PFSK-1 (cell line): ENCODE data around the gene CHAC1.
A peak's percentile ranks its signal among the peaks of the same experiment; 100 is the strongest.

ENCODE experiments used
- FOXP2 ChIP-seq: optimal IDR thresholded peaks from 2 replicates; pipeline ENCODE3; 2011; ENCODE audit warnings: borderline replicate concordance, control low read depth, inconsistent platforms; ENCODE audit not compliant: insufficient read depth; ENCODE audit errors: extremely low read length, extremely low read depth
- POLR2AphosphoS5 ChIP-seq: IDR thresholded peaks from 2 replicates; pipeline ENCODE4 v1.6.1; 2012; ENCODE audit warnings: low read depth, mild to moderate bottlenecking, control low read depth, low read length, moderate library complexity
- REST ChIP-seq, 2 experiments: IDR thresholded peaks; 2 replicates each; pipeline versions ENCODE4 v1.6.1 to v1.8.0; 2011 to 2012; ENCODE audit warnings: low read depth in 2 of 2, low read length in 2 of 2, control low read depth in 1 of 2, inconsistent platforms in 1 of 2, mild to moderate bottlenecking in 1 of 2, moderate library complexity in 1 of 2; ENCODE audit not compliant: insufficient read depth in 1 of 2
- SIN3A ChIP-seq: IDR thresholded peaks from 2 replicates; pipeline ENCODE4 v1.6.1; 2012; ENCODE audit warnings: mild to moderate bottlenecking, low read length, moderate library complexity, borderline replicate concordance; ENCODE audit not compliant: insufficient read depth
- TAF1 ChIP-seq: IDR thresholded peaks from 2 replicates; pipeline ENCODE4 v1.6.1; 2012; ENCODE audit warnings: low read length, control low read depth, borderline replicate concordance; ENCODE audit not compliant: insufficient read depth

The CHAC1 gene

GRCh38 chr15:40928821-40929659, 24.2 kb upstream of the CHAC1 start, which contains the start of gene DLL4:
Gene DLL4, plus strand, starts transcription at chr15:40929340. Its CDS starts 329 bp downstream, at chr15:40929669.
- TF ChIP-seq SIN3A: peak; percentile 71; the same call in 1 of the 2 replicates
- peak; percentile 43 to 67; a peak in 1 of 4 replicates for TF ChIP-seq REST (IDR thresholded peaks at IDR 0.05; ENCODE audit: insufficient read depth in 1 of 2, low read depth in 2 of 2, low read length in 2 of 2)
- peak; percentile 91 for TF ChIP-seq POLR2AphosphoS5
- TF ChIP-seq TAF1: peak; percentile 90; the same call in 1 of the 2 replicates
- no peak for TF ChIP-seq FOXP2

DNA sequence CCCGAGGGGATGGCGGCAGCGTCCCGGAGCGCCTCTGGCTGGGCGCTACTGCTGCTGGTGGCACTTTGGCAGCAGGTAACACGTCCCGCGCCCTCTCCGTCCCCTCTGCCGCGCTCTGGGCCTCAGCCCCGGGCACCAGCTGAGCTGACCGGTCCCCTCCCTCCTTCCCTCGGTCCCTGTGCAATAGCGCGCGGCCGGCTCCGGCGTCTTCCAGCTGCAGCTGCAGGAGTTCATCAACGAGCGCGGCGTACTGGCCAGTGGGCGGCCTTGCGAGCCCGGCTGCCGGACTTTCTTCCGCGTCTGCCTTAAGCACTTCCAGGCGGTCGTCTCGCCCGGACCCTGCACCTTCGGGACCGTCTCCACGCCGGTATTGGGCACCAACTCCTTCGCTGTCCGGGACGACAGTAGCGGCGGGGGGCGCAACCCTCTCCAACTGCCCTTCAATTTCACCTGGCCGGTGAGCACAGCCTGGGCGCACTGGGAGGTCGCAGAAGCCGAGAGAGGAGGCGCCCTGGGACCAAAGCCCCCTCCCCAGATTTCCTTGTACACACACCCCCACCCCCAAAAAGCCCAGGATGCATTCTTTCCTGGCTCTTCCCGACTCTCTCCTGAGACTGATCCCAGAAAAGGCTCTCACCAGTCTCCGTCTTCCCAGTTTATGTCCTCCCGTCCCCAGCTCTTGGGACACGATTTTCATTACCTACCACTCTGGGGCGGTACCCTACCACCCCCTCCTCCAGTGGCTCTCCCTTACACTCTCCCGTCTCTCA, 23.4 kb upstream of the CHAC1 start:
- TF ChIP-seq TAF1 (no peak), POLR2AphosphoS5 (no peak; the same call in 1 of the 2 replicates), FOXP2 (no peak), REST (IDR thresholded peaks at IDR 0.05; ENCODE audit: insufficient read depth in 1 of 2, low read depth in 2 of 2, low read length in 2 of 2) (no peak), SIN3A (no peak)

DNA sequence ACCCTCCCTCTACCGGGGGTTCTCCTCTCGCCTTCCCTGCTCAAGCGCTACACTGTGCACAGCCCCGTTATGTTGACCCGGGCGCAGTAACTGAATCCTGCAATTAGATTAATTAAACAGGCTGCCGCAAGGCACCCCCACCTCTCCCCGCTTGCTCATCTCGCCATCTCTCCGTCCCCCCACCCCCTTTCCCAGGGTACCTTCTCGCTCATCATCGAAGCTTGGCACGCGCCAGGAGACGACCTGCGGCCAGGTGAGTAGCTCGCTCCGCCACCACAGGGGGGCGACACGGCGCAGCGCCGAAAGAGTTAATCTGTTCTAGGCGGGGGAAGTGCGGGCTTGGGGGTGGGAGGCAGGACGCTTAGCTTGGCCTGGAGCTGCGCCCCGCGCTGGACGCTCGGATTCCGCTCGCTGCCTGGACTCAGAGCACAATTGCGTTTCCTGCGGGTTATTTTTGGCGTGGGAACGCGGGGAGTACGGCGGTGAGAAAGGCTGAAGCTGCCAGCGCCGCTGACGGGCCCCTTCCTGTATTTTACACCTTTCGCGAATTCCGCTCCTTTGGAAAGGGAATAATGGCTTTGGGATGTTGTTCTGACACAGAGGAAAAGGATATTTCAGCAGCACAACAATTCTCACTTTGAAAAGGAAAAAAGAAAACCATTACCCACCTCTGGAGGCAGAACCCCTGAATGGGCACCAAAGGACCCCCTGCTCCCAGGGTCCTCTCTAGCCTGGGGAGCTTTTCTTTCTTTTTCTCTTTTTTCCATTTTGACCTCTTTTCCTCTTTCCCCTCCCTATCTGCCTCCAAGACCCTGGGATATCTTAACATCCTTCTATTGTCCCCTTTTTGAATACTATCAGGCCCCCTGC, 22.6 kb upstream of the CHAC1 start:
- TF ChIP-seq TAF1 (no peak), REST (IDR thresholded peaks at IDR 0.05; ENCODE audit: insufficient read depth in 1 of 2, low read depth in 2 of 2, low read length in 2 of 2) (0 out of 4 replicates have a peak, but pooled peaks of 1 of the 2 experiments have one; percentile 18), FOXP2 (no peak)

DNA sequence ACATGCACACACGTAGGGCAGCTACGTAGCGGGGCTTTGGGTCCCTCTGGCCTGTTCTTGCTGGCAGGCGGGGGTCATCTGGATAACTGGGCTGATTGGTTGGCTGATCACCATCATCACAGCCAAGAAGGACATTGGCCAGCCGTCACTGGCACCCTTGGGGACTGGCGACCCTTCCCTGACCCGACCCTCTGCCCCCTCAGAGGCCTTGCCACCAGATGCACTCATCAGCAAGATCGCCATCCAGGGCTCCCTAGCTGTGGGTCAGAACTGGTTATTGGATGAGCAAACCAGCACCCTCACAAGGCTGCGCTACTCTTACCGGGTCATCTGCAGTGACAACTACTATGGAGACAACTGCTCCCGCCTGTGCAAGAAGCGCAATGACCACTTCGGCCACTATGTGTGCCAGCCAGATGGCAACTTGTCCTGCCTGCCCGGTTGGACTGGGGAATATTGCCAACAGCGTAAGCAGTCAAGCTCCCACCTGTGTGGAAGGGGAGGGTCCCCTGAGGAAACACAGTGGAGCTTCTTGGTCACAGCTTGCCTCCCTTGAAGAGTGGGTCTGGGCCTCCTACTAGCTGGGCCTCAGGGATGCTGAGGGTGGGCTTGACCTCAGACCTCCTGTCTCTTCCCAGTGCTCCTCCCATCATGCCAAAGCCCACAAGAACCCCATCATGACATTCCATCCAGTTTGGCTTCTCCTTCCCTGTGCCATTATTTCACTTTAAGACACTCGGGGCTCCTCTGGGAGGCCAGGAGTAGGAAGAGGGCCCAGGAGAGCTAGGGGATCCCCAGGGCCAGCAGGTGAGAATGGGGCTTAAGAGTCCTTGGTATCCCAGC, 21.8 kb upstream of the CHAC1 start:
- TF ChIP-seq FOXP2 (no peak), REST (IDR thresholded peaks at IDR 0.05; ENCODE audit: insufficient read depth in 1 of 2, low read depth in 2 of 2, low read length in 2 of 2) (no peak), TAF1 (no peak), POLR2AphosphoS5 (no peak), SIN3A (no peak)
